ENCODE measurements around the gene ITPRIP. TPM values are rescaled to one million over a fixed set of nuclear protein-coding genes. Genes with fewer than 3 reads are reported as not detected.

Gene ITPRIP
- total and polyA plus RNA-seq, 2 donors from 2014 or later = 9.0 to 21.6 TPM

DNA sequence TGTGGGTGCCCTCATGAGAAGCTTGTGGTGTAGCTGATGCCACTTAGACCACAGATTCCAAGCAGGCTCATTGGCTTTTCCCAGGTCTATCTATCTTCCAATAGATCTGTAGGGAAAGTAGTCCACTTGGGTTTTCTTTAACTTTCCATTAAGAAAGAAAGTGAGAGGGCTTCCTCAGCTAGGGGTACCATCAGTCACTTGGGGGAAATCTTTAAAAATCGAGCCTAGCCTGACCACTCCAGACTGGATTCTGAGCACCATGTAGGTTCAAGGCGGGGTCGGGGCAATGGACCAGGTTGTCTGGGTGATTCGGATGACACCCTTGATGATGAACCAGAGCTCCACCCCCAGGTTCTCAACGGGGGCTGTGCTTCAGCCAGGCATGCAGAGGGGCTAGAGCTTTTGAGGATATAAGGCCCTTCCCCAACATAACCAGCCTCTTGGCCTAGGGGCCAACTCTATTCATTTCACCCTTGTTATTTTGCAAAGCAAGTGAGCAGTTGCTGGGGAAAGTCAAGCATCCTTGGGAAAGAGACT lies 27.0 kb downstream of the ITPRIP start:
- Histone ChIP-seq H3K36me3 (ENCODE audit: control insufficient read depth in 2 of 3, insufficient read depth in 3 of 3, low read length in 3 of 3) (peaks cover 0 to 17% (median 2%) of the 10 kb centered on the region in 3 donors), H3K27me3 (ENCODE audit: control insufficient read depth, insufficient read depth, low read length) (no peaks in the 10 kb centered on the region), H3K4me1 (ENCODE audit: control insufficient read depth in 2 of 3, insufficient read depth in 2 of 3, low read depth in 1 of 3, low read length in 3 of 3) (peaks cover 0 to 15% (median 12%) of the 10 kb centered on the region in 3 donors), H3K4me3 (ENCODE audit: low read length in 3 of 3) (no peak overlapping the region), H3K27ac (ENCODE audit: low read depth in 2 of 2, low read length in 2 of 2) (peak overlapping the region in 1 of 2 donors; percentile 5), H3K9ac (ENCODE audit: low read length in 3 of 3) (no peak overlapping the region), H3K9me3 (ENCODE audit: control insufficient read depth in 2 of 3, insufficient read depth in 1 of 3, low read length in 3 of 3) (no peaks in the 10 kb centered on the region)
- DNase-seq = no peak
- no peak for TF ChIP-seq CTCF (IDR thresholded peaks at IDR 0.05; ENCODE audit: borderline replicate concordance, extremely low read depth, insufficient read depth)
- no peak for FAIRE-seq
- intact Hi-C loops (cut with DNase I) = no loop called here

GRCh38 chr10:104309980-104310978 lies 28.0 kb downstream of the ITPRIP start:
- FAIRE-seq (no peak), DNase-seq (peak in 1 of 5 donors; percentile 86)
- no peak for TF ChIP-seq CTCF (IDR thresholded peaks at IDR 0.05; ENCODE audit: borderline replicate concordance, extremely low read depth, insufficient read depth)
- no peaks in the 10 kb centered on the region for H3K9me3 ChIP-seq (ENCODE audit: control insufficient read depth in 2 of 3, insufficient read depth in 1 of 3, low read length in 3 of 3)
- no peak overlapping the region for H3K4me3 ChIP-seq (ENCODE audit: low read length in 3 of 3)
- peak overlapping the region; percentile 48 to 54 for H3K27ac ChIP-seq (ENCODE audit: low read depth in 2 of 2, low read length in 2 of 2)
- intact Hi-C loops (cut with DNase I) = no loop called here
- no peaks in the 10 kb centered on the region for H3K27me3 ChIP-seq (ENCODE audit: control insufficient read depth, insufficient read depth, low read length)
- peaks cover 0 to 16% (median 1%) of the 10 kb centered on the region in 3 donors for H3K36me3 ChIP-seq (ENCODE audit: control insufficient read depth in 2 of 3, insufficient read depth in 3 of 3, low read length in 3 of 3)
- no peak overlapping the region for H3K9ac ChIP-seq (ENCODE audit: low read length in 3 of 3)
- H3K4me1 ChIP-seq (ENCODE audit: control insufficient read depth in 2 of 3, insufficient read depth in 2 of 3, low read depth in 1 of 3, low read length in 3 of 3) = peaks cover 0 to 19% (median 12%) of the 10 kb centered on the region in 3 donors

GRCh38 chr10:104308439-104308903 lies 29.8 kb downstream of the ITPRIP start:
- Histone ChIP-seq H3K4me1 (ENCODE audit: control insufficient read depth in 2 of 3, insufficient read depth in 2 of 3, low read depth in 1 of 3, low read length in 3 of 3) (peaks cover 0 to 17% (median 12%) of the 10 kb centered on the region in 3 donors), H3K27ac (ENCODE audit: low read depth in 2 of 2, low read length in 2 of 2) (no peak overlapping the region), H3K27me3 (ENCODE audit: control insufficient read depth, insufficient read depth, low read length) (no peaks in the 10 kb centered on the region), H3K9ac (ENCODE audit: low read length in 3 of 3) (no peak overlapping the region), H3K9me3 (ENCODE audit: control insufficient read depth in 2 of 3, insufficient read depth in 1 of 3, low read length in 3 of 3) (no peaks in the 10 kb centered on the region), H3K4me3 (ENCODE audit: low read length in 3 of 3) (no peak overlapping the region), H3K36me3 (ENCODE audit: control insufficient read depth in 2 of 3, insufficient read depth in 3 of 3, low read length in 3 of 3) (no peaks in the 10 kb centered on the region)
- TF ChIP-seq CTCF (IDR thresholded peaks at IDR 0.05; ENCODE audit: borderline replicate concordance, extremely low read depth, insufficient read depth) = no peak
- intact Hi-C loops (cut with DNase I) = no loop called here
- FAIRE-seq = no peak
- no peak for DNase-seq
